ENCODE results near the gene IL15RA. TPM values are rescaled to one million over a fixed set of nuclear protein-coding genes. Genes with fewer than 3 reads are reported as not detected.

IL15RA gene
- total and polyA plus RNA-seq, 2 donors (not counting 3 experiments of a cell fraction or from before 2014, with no cell fraction given): 18.8 to 20.6 TPM

GRCh38 chr10:5903563-5903962, 73.8 kb downstream of the IL15RA start:
- Histone ChIP-seq H2AFZ (ENCODE audit: low read depth, low read length) (no peak overlapping the region), H4K20me1 (replicated peaks; ENCODE audit: control insufficient read depth, extremely low read depth, insufficient read depth, low read length) (no peaks in the 10 kb centered on the region), H3K27me3 (ENCODE audit: control insufficient read depth in 2 of 2, insufficient read depth in 2 of 2, low read length in 2 of 2) (no peaks in the 10 kb centered on the region), H3K79me2 (ENCODE audit: control insufficient read depth, insufficient read depth, low read length) (peaks cover 12% of the 10 kb centered on the region), H3K9me1 (replicated peaks; ENCODE audit: control insufficient read depth, extremely low read depth, insufficient read depth, low read length) (no peaks in the 10 kb centered on the region), H3K4me3 (replicated peaks in 1 of 3; ENCODE audit: insufficient read depth in 1 of 3, low read depth in 1 of 3, low read length in 3 of 3) (no peak overlapping the region), H3K4me2 (ENCODE audit: insufficient read depth, low read length) (no peak overlapping the region), H3K36me3 (ENCODE audit: control insufficient read depth in 2 of 2, extremely low read depth in 1 of 2, insufficient read depth in 2 of 2, low read length in 2 of 2) (peaks cover 0 to 10% of the 10 kb centered on the region in 2 experiments), H3K9me3 (replicated peaks; ENCODE audit: control insufficient read depth, insufficient read depth, low read length) (no peaks in the 10 kb centered on the region), H3K9ac (replicated peaks; ENCODE audit: extremely low read depth, insufficient read depth, low read length) (no peak overlapping the region), H3K27ac (ENCODE audit: insufficient read depth, low read depth, low read length) (no peak overlapping the region), H3K4me1 (ENCODE audit: control insufficient read depth, extremely low read depth, insufficient read depth, low read length) (peaks cover 2% of the 10 kb centered on the region)
- no TSS peak for BruUV-seq (replicated peaks)
- CTCF ChIA-PET: no interaction called here
- no peak for TF ChIP-seq JUN (IDR thresholded peaks at IDR 0.05; ENCODE audit: borderline replicate concordance, insufficient read depth, insufficient read length, low read depth)
- no peak for TF ChIP-seq POLR2A (IDR thresholded peaks at IDR 0.05; ENCODE audit: low read depth, low read length)
- TF ChIP-seq MYC (IDR thresholded peaks at IDR 0.05; ENCODE audit: low read depth, low read length): no peak
- TF ChIP-seq MAX (IDR thresholded peaks at IDR 0.05; ENCODE audit: insufficient read depth, insufficient read length): no peak
- no peak for TF ChIP-seq EZH2 (IDR thresholded peaks at IDR 0.05; ENCODE audit: borderline replicate concordance, low read depth, low read length, severe bottlenecking)
- no peak for TF ChIP-seq GATA2 (IDR thresholded peaks at IDR 0.05; ENCODE audit: insufficient read depth, insufficient read length, low read depth, low read length)
- dilution Hi-C loops (cut with MboI; ENCODE audit: extremely low pct_ligation_motif_present, low sequenced_read_pairs) (no loop called here), intact Hi-C loops (cut with micrococcal nuclease) (no loop called here)
- DNase-seq (ENCODE audit: low read depth, low spot score) (no peak), FAIRE-seq (no peak)
- POLR2A ChIA-PET: no interaction called here

- H3K9ac ChIP-seq (replicated peaks; ENCODE audit: extremely low read depth, insufficient read depth, low read length): no peak overlapping the region
Measured at GRCh38 chr10:5902511-5903274, 74.7 kb downstream of the IL15RA start.

More at GRCh38 chr10:5902511-5903274, 74.7 kb downstream of the IL15RA start:
- TF ChIP-seq JUN (IDR thresholded peaks at IDR 0.05; ENCODE audit: borderline replicate concordance, insufficient read depth, insufficient read length, low read depth) (no peak), POLR2A (IDR thresholded peaks at IDR 0.05; ENCODE audit: low read depth, low read length) (no peak), EZH2 (IDR thresholded peaks at IDR 0.05; ENCODE audit: borderline replicate concordance, low read depth, low read length, severe bottlenecking) (no peak), POLR2AphosphoS5 (IDR thresholded peaks at IDR 0.05; ENCODE audit: insufficient read depth, low read depth, low read length) (no peak), MYC (IDR thresholded peaks at IDR 0.05; ENCODE audit: low read depth, low read length) (no peak), FOS (IDR thresholded peaks at IDR 0.05; ENCODE audit: borderline replicate concordance, insufficient read depth, low read length) (no peak), GATA2 (IDR thresholded peaks at IDR 0.05; ENCODE audit: insufficient read depth, insufficient read length, low read depth, low read length) (no peak), MAX (IDR thresholded peaks at IDR 0.05; ENCODE audit: insufficient read depth, insufficient read length) (no peak)
- TF ChIP-seq, protein P1, sequence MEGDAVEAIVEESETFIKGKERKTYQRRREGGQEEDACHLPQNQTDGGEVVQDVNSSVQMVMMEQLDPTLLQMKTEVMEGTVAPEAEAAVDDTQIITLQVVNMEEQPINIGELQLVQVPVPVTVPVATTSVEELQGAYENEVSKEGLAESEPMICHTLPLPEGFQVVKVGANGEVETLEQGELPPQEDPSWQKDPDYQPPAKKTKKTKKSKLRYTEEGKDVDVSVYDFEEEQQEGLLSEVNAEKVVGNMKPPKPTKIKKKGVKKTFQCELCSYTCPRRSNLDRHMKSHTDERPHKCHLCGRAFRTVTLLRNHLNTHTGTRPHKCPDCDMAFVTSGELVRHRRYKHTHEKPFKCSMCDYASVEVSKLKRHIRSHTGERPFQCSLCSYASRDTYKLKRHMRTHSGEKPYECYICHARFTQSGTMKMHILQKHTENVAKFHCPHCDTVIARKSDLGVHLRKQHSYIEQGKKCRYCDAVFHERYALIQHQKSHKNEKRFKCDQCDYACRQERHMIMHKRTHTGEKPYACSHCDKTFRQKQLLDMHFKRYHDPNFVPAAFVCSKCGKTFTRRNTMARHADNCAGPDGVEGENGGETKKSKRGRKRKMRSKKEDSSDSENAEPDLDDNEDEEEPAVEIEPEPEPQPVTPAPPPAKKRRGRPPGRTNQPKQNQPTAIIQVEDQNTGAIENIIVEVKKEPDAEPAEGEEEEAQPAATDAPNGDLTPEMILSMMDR (IDR thresholded peaks at IDR 0.05; ENCODE audit: extremely low read depth in 1 of 2, insufficient read depth in 1 of 2, low read depth in 1 of 2, low read length in 2 of 2): no peak
- DNase-seq (ENCODE audit: low read depth, low spot score) (no peak), FAIRE-seq (no peak)
- Histone ChIP-seq H3K36me3 (ENCODE audit: control insufficient read depth in 2 of 2, extremely low read depth in 1 of 2, insufficient read depth in 2 of 2, low read length in 2 of 2) (peaks cover 0 to 12% of the 10 kb centered on the region in 2 experiments), H3K4me1 (ENCODE audit: control insufficient read depth, extremely low read depth, insufficient read depth, low read length) (peaks cover 2% of the 10 kb centered on the region), H3K4me3 (replicated peaks in 1 of 3; ENCODE audit: insufficient read depth in 1 of 3, low read depth in 1 of 3, low read length in 3 of 3) (no peak overlapping the region), H2AFZ (ENCODE audit: low read depth, low read length) (no peak overlapping the region), H3K27ac (ENCODE audit: insufficient read depth, low read depth, low read length) (no peak overlapping the region), H3K79me2 (ENCODE audit: control insufficient read depth, insufficient read depth, low read length) (peaks cover 17% of the 10 kb centered on the region), H3K27me3 (ENCODE audit: control insufficient read depth in 2 of 2, insufficient read depth in 2 of 2, low read length in 2 of 2) (no peaks in the 10 kb centered on the region), H3K9me3 (replicated peaks; ENCODE audit: control insufficient read depth, insufficient read depth, low read length) (no peaks in the 10 kb centered on the region), H4K20me1 (replicated peaks; ENCODE audit: control insufficient read depth, extremely low read depth, insufficient read depth, low read length) (no peaks in the 10 kb centered on the region), H3K4me2 (ENCODE audit: insufficient read depth, low read length) (no peak overlapping the region), H3K9me1 (replicated peaks; ENCODE audit: control insufficient read depth, extremely low read depth, insufficient read depth, low read length) (no peaks in the 10 kb centered on the region)
- ChIA-PET CTCF (no interaction called here), POLR2A (no interaction called here)
- no TSS peak for BruUV-seq (replicated peaks)
- intact Hi-C loops (cut with micrococcal nuclease) (no loop called here), dilution Hi-C loops (cut with MboI; ENCODE audit: extremely low pct_ligation_motif_present, low sequenced_read_pairs) (no loop called here)

Data from endothelial cell of umbilical vein (primary cell).